Vagina (tissue), 2 donors: ENCODE measurements around the gene DGKI.

Experiments used
- POLR2A ChIP-seq, 2 donors: fragments of 450-650 bp; IDR thresholded peaks; one replicate each; pipeline ENCODE4 v1.6.1; 2017; ENCODE audit warnings: antibody characterized with exemption in 2 of 2, mild to moderate bottlenecking in 2 of 2, moderate library complexity in 2 of 2
- POLR2AphosphoS5 ChIP-seq, 2 donors: sonication (generic); formaldehyde crosslinking; IDR thresholded peaks; one replicate each; pipeline ENCODE4 v1.9.0; 2017; ENCODE audit warnings: antibody characterized with exemption in 2 of 2, mild to moderate bottlenecking in 2 of 2, low read depth in 1 of 2; ENCODE audit not compliant: insufficient read depth in 1 of 2
- TF ChIP-seq, protein P1 (sequence below), 3 experiments: fragments of 450-650 bp in 2 of 3; fragments of 200-600 bp in 1 of 3; sonication (generic) in 1 of 3; IDR thresholded peaks; one replicate each; pipeline ENCODE4 v1.5.1; 2017 to 2019; ENCODE audit warnings: antibody characterized with exemption in 3 of 3, mild to moderate bottlenecking in 2 of 3, moderate library complexity in 2 of 3

- TF ChIP-seq, protein P1, sequence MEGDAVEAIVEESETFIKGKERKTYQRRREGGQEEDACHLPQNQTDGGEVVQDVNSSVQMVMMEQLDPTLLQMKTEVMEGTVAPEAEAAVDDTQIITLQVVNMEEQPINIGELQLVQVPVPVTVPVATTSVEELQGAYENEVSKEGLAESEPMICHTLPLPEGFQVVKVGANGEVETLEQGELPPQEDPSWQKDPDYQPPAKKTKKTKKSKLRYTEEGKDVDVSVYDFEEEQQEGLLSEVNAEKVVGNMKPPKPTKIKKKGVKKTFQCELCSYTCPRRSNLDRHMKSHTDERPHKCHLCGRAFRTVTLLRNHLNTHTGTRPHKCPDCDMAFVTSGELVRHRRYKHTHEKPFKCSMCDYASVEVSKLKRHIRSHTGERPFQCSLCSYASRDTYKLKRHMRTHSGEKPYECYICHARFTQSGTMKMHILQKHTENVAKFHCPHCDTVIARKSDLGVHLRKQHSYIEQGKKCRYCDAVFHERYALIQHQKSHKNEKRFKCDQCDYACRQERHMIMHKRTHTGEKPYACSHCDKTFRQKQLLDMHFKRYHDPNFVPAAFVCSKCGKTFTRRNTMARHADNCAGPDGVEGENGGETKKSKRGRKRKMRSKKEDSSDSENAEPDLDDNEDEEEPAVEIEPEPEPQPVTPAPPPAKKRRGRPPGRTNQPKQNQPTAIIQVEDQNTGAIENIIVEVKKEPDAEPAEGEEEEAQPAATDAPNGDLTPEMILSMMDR (IDR thresholded peaks at IDR 0.05), result no peak
- TF ChIP-seq POLR2AphosphoS5 (IDR thresholded peaks at IDR 0.05; ENCODE audit: insufficient read depth in 1 of 2, low read depth in 1 of 2) (no peak), POLR2A (IDR thresholded peaks at IDR 0.05) (no peak)
Observed at GRCh38 chr7:137402536-137403352, 444.0 kb downstream of the DGKI start.
